Measurements from ENCODE around the gene AK3. TPM values are rescaled to one million over a fixed set of nuclear protein-coding genes. Genes with fewer than 3 reads are reported as not detected.

Gene AK3
- total and polyA plus RNA-seq, 9 of the 15 experiments (the other 6 are each of a cell fraction or from before 2014, with no cell fraction given) = 12.2 to 78.6 (median 41.8) TPM

- no peak for TF ChIP-seq TAF15 (IDR thresholded peaks at IDR 0.05; ENCODE audit: low read depth, low read length)
- no peak for TF ChIP-seq ZNF75A (CRISPR knock-in tag; IDR thresholded peaks at IDR 0.05)
- peak; percentile 76 for TF ChIP-seq ARID1B (IDR thresholded peaks at IDR 0.05)
- no peak for TF ChIP-seq ZNF449 (CRISPR knock-in tag; IDR thresholded peaks at IDR 0.05)
- no peak for TF ChIP-seq SIN3A (IDR thresholded peaks at IDR 0.05; ENCODE audit: borderline replicate concordance in 2 of 2, control insufficient read depth in 1 of 2, low read depth in 2 of 2, low read length in 2 of 2)
- TF ChIP-seq SOX6 (IDR thresholded peaks at IDR 0.05) = no peak
- no peak for TF ChIP-seq SLC30A9 (CRISPR knock-in tag; IDR thresholded peaks at IDR 0.05)
- TF ChIP-seq ZBTB11 (CRISPR knock-in tag; IDR thresholded peaks at IDR 0.05) = no peak
- 0 out of 2 replicates have a peak, but pooled peaks have one; percentile 21 for TF ChIP-seq MAFG (tag; conservative IDR thresholded peaks at IDR 0.05)
- no peak for TF ChIP-seq STAT6 (CRISPR knock-in tag; IDR thresholded peaks at IDR 0.05)
- TF ChIP-seq ZNF146 (CRISPR knock-in tag; IDR thresholded peaks at IDR 0.05; ENCODE audit: unreplicated experiment) = no peak
- TF ChIP-seq ZNF436 (CRISPR knock-in tag; IDR thresholded peaks at IDR 0.05) = no peak
- no peak for TF ChIP-seq BACH1 (tag; IDR thresholded peaks at IDR 0.05)
- peak; percentile 62 for TF ChIP-seq MEIS2 (IDR thresholded peaks at IDR 0.05; ENCODE audit: partially characterized antibody)
- TF ChIP-seq ZNF592 (IDR thresholded peaks at IDR 0.05) = 0 out of 2 replicates have a peak, but pooled peaks have one; percentile 25
These were observed 40.9 kb downstream of the AK3 start (continued) for GRCh38 chr9:4700091-4700490.

Measured in K562 (cell line).